HG03521 (cell line): ENCODE measurements around the gene SORCS2.
"Not testable (repeated sequence)": the region's sequence is repeated elsewhere in the genome, so short reads cannot be mapped to it uniquely, and the experiment has no call there.

Experiments used
- ATAC-seq: cut with Tn5 transposase; IDR thresholded peaks from one replicate; pipeline ENCODE4 v1.9.1; 2021; ENCODE audit warnings: mild to moderate bottlenecking, moderate library complexity; ENCODE audit not compliant: unreplicated experiment

SORCS2 gene

GRCh38 chr4:7159923-7160322, 32.4 kb upstream of the SORCS2 start:
- ATAC-seq: no peak

GRCh38 chr4:7160439-7160838, 31.9 kb upstream of the SORCS2 start:
- no peak for ATAC-seq

- no peak for ATAC-seq
These were observed 31.3 kb upstream of the SORCS2 start for GRCh38 chr4:7160951-7161440.

GRCh38 chr4:7161721-7162214, 30.6 kb upstream of the SORCS2 start:
- ATAC-seq: no peak

- not testable (repeated sequence) for ATAC-seq
These were observed 27.1 kb upstream of the SORCS2 start for GRCh38 chr4:7165056-7165873.

- no peak for ATAC-seq
These were observed 26.5 kb upstream of the SORCS2 start for GRCh38 chr4:7165874-7166201.

- no peak for ATAC-seq
These were observed 26.1 kb upstream of the SORCS2 start for GRCh38 chr4:7166237-7166636.

GRCh38 chr4:7166981-7167700, 25.2 kb upstream of the SORCS2 start:
- ATAC-seq: no peak

- ATAC-seq: no peak
These were observed 24.6 kb upstream of the SORCS2 start for GRCh38 chr4:7167706-7168105.

GRCh38 chr4:7168106-7168505, 24.2 kb upstream of the SORCS2 start:
- no peak for ATAC-seq

GRCh38 chr4:7169134-7169533, 23.2 kb upstream of the SORCS2 start:
- no peak for ATAC-seq

- no peak for ATAC-seq
These were observed 22.3 kb upstream of the SORCS2 start for GRCh38 chr4:7170012-7170411.

GRCh38 chr4:7171191-7171900, 21.0 kb upstream of the SORCS2 start:
- no peak for ATAC-seq

- no peak for ATAC-seq
These were observed 19.8 kb upstream of the SORCS2 start for GRCh38 chr4:7172508-7172907.

- no peak for ATAC-seq
These were observed 19.4 kb upstream of the SORCS2 start for GRCh38 chr4:7172946-7173345.

- no peak for ATAC-seq
These were observed 18.4 kb upstream of the SORCS2 start for GRCh38 chr4:7173841-7174449.

GRCh38 chr4:7179158-7179557, 13.2 kb upstream of the SORCS2 start:
- ATAC-seq: no peak

GRCh38 chr4:7180938-7181337, 11.4 kb upstream of the SORCS2 start:
- ATAC-seq: no peak

- no peak for ATAC-seq
These were observed 9.7 kb upstream of the SORCS2 start for GRCh38 chr4:7182616-7183015.

- no peak for ATAC-seq
These were observed 9.2 kb upstream of the SORCS2 start for GRCh38 chr4:7183161-7183560.
